Endodermal cell (in vitro differentiated cells): ENCODE results near the gene PIM3. TPM values are rescaled to one million over a fixed set of nuclear protein-coding genes. Genes with fewer than 3 reads are reported as not detected.

Source experiments
- DNase-seq: peaks from one replicate; pipeline ENCODE4 v3.0.0-alpha.2; 2017
- H3K27ac ChIP-seq: 2 replicates; pipeline ENCODE4 v1.5.1; 2013; ENCODE audit warnings: mild to moderate bottlenecking, low read depth, low read length, moderate library complexity
- H3K27me3 ChIP-seq: 2 replicates; pipeline ENCODE4 v1.6.1; 2013; ENCODE audit warnings: mild to moderate bottlenecking, low read length, moderate library complexity; ENCODE audit not compliant: insufficient read depth, control insufficient read depth, poor library complexity, severe bottlenecking
- H3K36me3 ChIP-seq: 2 replicates; pipeline ENCODE4 v1.7.0; 2013; ENCODE audit warnings: mild to moderate bottlenecking, low read length, moderate library complexity; ENCODE audit not compliant: control insufficient read depth, insufficient read depth
- H3K4me1 ChIP-seq: one replicate; pipeline ENCODE4 v1.7.0; 2013; ENCODE audit warnings: low read length; ENCODE audit not compliant: control insufficient read depth, insufficient read depth
- H3K4me3 ChIP-seq: 2 replicates; pipeline ENCODE4 v1.5.1; 2013; ENCODE audit warnings: mild to moderate bottlenecking, low read length, moderate library complexity
- H3K9ac ChIP-seq: 2 replicates; pipeline ENCODE4 v1.6.1; 2013; ENCODE audit warnings: mild to moderate bottlenecking, low read length, moderate library complexity; ENCODE audit not compliant: poor library complexity, severe bottlenecking; ENCODE audit errors: extremely low read depth
- H3K9me3 ChIP-seq: 2 replicates; pipeline ENCODE4 v1.6.1; 2013; ENCODE audit warnings: mild to moderate bottlenecking, low read length, moderate library complexity; ENCODE audit not compliant: control insufficient read depth
- H3K27ac Mint-ChIP-seq: 2 replicates; pipeline ENCODE4 v1.8.0; 2020; ENCODE audit warnings: mixed read lengths
- H3K27me3 Mint-ChIP-seq: 2 replicates; pipeline ENCODE4 v1.8.0; 2021; ENCODE audit warnings: mild to moderate bottlenecking, mixed read lengths; ENCODE audit not compliant: insufficient read depth
- H3K36me3 Mint-ChIP-seq: 2 replicates; pipeline ENCODE4 v1.8.0; 2020; ENCODE audit warnings: low read depth, mixed read lengths
- H3K4me1 Mint-ChIP-seq: 2 replicates; pipeline ENCODE4 v1.8.0; 2020; ENCODE audit warnings: mixed read lengths
- H3K4me3 Mint-ChIP-seq: 2 replicates; pipeline ENCODE4 v1.8.0; 2020; ENCODE audit warnings: mild to moderate bottlenecking, moderate library complexity, mixed read lengths
- H3K9me3 Mint-ChIP-seq: 2 replicates; pipeline ENCODE4 v1.8.0; 2020; ENCODE audit warnings: mild to moderate bottlenecking, mixed read lengths
- CTCF ChIP-seq: fragments of 200-600 bp; sonication (generic); conservative IDR thresholded peaks from 2 replicates; pipeline ENCODE4 v1.5.0; 2021; ENCODE audit warnings: antibody characterized with exemption, mild to moderate bottlenecking
- WGBS, 2 experiments: methylation state at CpG; one replicate each; pipeline versions ENCODE4 v1.1.5 to v1.1.7; 2013; ENCODE audit warnings: missing lambda C conversion rate in 2 of 2, mixed read lengths in 1 of 2; ENCODE audit not compliant: insufficient coverage in 1 of 2, insufficient read length in 1 of 2; 5-methylcytosine and 5-hydroxymethylcytosine counted together
- total RNA-seq, 2 donors: library from RNA; stranded (reverse); fragmentation: NEBNext Ultra II Directional in 1 of 2; extraction: Animal tissue kit (Norgen Biotek cat#: 25700) in 1 of 2; gene quantifications; 2 replicates in 1 of 2; 3 replicates in 1 of 2; pipeline ENCODE4 v1.2.1, GENCODE V29; 2021

PIM3 gene
- total RNA-seq, 2 donors from 2014 or later, result 31.5 to 36.6 TPM

- Histone ChIP-seq H3K4me3 (no peak overlapping the region), H3K9me3 (no peaks in the 10 kb centered on the region), H3K9ac (no peak overlapping the region), H3K36me3 (peaks cover 30% of the 10 kb centered on the region), H3K27ac (no peak overlapping the region), H3K27me3 (no peaks in the 10 kb centered on the region), H3K4me1 (no peaks in the 10 kb centered on the region)
- WGBS, 2 experiments, result 90 to 100% methylated on average over 4 to 18 of the region's 18 CpGs
- Mint-ChIP-seq H3K9me3 (no peaks in the 10 kb centered on the region), H3K4me3 (no peak overlapping the region), H3K36me3 (peaks cover 33% of the 10 kb centered on the region), H3K27me3 (no peaks in the 10 kb centered on the region), H3K27ac (no peak overlapping the region), H3K4me1 (peaks cover 11% of the 10 kb centered on the region)
- DNase-seq, result no peak
- no peak for TF ChIP-seq CTCF
Observed at GRCh38 chr22:49920859-49921258, 39.7 kb upstream of the PIM3 start.

DNA sequence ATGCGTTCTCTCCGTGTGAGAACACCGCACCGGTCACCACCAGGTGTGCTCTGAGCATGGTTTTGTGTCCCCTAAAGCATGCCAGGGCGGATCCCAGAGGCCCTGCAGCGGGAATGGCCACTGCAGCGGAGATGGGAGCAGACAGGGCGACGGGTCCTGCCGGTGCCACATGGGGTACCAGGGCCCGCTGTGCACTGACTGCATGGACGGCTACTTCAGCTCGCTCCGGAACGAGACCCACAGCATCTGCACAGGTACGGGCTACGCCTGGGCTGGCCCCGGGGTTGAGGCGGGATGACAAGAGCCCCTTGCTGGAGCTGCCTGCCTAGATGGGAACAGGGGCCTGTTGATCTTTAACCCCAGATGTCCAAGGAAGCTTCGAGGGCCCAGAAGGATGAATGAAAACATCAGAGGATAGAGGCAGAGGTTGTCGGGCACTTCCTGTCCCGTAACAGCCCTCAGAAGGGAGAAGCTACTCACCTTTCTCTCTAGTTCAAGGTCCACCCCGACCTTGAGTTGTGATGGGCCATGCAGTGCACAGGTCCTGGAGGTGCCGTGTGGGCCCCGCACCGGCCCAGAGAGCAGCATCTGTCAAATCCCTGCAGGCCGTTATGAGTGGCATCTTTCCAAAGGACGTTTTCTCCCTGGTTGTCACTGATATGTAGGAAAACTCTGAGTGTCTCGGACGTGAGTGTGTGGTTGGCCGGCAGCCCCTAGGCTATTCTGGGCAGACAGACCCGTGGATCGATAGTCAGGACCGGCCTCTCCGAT is 38.9 kb upstream of the PIM3 start:
- H3K4me1 ChIP-seq, result no peaks in the 10 kb centered on the region
- H3K4me1 Mint-ChIP-seq, result peaks cover 11% of the 10 kb centered on the region
- H3K9ac ChIP-seq, result no peak overlapping the region
- no peak overlapping the region for H3K27ac ChIP-seq
- no peaks in the 10 kb centered on the region for H3K27me3 Mint-ChIP-seq
- WGBS, 2 experiments, result 89 to 92% methylated on average over 31 to 35 of the region's 35 CpGs
- H3K36me3 ChIP-seq, result peaks cover 34% of the 10 kb centered on the region
- H3K36me3 Mint-ChIP-seq, result peaks cover 37% of the 10 kb centered on the region
- H3K27ac Mint-ChIP-seq, result no peak overlapping the region
- no peaks in the 10 kb centered on the region for H3K27me3 ChIP-seq
- H3K4me3 ChIP-seq, result no peak overlapping the region
- no peak for TF ChIP-seq CTCF
- no peak for DNase-seq
- H3K4me3 Mint-ChIP-seq, result no peak overlapping the region
- H3K9me3 Mint-ChIP-seq, result no peaks in the 10 kb centered on the region
- no peaks in the 10 kb centered on the region for H3K9me3 ChIP-seq

DNA sequence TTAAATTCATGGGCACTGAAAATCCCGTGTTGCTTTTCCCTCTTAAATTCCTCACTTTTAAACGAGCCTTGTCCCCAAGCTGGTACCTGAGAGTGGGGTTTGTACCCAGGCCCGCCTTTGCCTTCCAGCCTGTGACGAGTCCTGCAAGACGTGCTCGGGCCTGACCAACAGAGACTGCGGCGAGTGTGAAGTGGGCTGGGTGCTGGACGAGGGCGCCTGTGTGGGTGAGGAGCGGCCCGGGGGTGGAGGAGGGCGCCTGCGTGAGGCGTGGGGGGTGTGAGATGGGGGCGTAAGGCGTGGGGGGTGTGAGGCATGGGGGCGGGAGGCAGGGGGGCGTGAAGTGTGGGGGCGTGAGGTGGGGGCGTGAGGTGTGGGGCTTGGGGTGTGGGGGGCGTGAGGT is 38.1 kb upstream of the PIM3 start:
- H3K36me3 Mint-ChIP-seq, result peaks cover 40% of the 10 kb centered on the region
- Histone ChIP-seq H3K4me3 (no peak overlapping the region), H3K9me3 (no peaks in the 10 kb centered on the region), H3K27ac (no peak overlapping the region), H3K36me3 (peaks cover 34% of the 10 kb centered on the region), H3K4me1 (no peaks in the 10 kb centered on the region), H3K9ac (no peak overlapping the region), H3K27me3 (no peaks in the 10 kb centered on the region)
- H3K27ac Mint-ChIP-seq, result no peak overlapping the region
- no peak overlapping the region for H3K4me3 Mint-ChIP-seq
- H3K4me1 Mint-ChIP-seq, result peaks cover 5% of the 10 kb centered on the region
- TF ChIP-seq CTCF, result no peak
- H3K9me3 Mint-ChIP-seq, result no peaks in the 10 kb centered on the region
- H3K27me3 Mint-ChIP-seq, result no peaks in the 10 kb centered on the region
- 93 to 96% methylated on average over 4 to 10 of the region's 22 CpGs for WGBS, 2 experiments
- no peak for DNase-seq
